HUES48 (cell line): Measurements from ENCODE around the gene FLOT1.

Source experiments
- H3K27ac ChIP-seq: one replicate; pipeline ENCODE4 v1.7.0; 2013; ENCODE audit warnings: low read depth, low read length, inconsistent platforms
- H3K27me3 ChIP-seq: 2 replicates; pipeline ENCODE4 v1.6.1; 2013; ENCODE audit warnings: mild to moderate bottlenecking, low read length; ENCODE audit not compliant: control insufficient read depth, insufficient read depth
- H3K36me3 ChIP-seq: 2 replicates; pipeline ENCODE4 v1.6.1; 2013; ENCODE audit warnings: low read length; ENCODE audit not compliant: control insufficient read depth, insufficient read depth
- H3K4me1 ChIP-seq: 2 replicates; pipeline ENCODE4 v1.6.1; 2013; ENCODE audit warnings: mild to moderate bottlenecking, low read length; ENCODE audit not compliant: control insufficient read depth, insufficient read depth
- H3K4me3 ChIP-seq: 2 replicates; pipeline ENCODE4 v1.5.1; 2013; ENCODE audit warnings: mild to moderate bottlenecking, low read depth, low read length
- H3K9ac ChIP-seq: 2 replicates; pipeline ENCODE4 v1.6.1; 2013; ENCODE audit warnings: mild to moderate bottlenecking, low read depth, low read length, moderate library complexity
- H3K9me3 ChIP-seq: 2 replicates; pipeline ENCODE4 v1.6.1; 2013; ENCODE audit warnings: low read length; ENCODE audit not compliant: control insufficient read depth, insufficient read depth

FLOT1 gene

DNA sequence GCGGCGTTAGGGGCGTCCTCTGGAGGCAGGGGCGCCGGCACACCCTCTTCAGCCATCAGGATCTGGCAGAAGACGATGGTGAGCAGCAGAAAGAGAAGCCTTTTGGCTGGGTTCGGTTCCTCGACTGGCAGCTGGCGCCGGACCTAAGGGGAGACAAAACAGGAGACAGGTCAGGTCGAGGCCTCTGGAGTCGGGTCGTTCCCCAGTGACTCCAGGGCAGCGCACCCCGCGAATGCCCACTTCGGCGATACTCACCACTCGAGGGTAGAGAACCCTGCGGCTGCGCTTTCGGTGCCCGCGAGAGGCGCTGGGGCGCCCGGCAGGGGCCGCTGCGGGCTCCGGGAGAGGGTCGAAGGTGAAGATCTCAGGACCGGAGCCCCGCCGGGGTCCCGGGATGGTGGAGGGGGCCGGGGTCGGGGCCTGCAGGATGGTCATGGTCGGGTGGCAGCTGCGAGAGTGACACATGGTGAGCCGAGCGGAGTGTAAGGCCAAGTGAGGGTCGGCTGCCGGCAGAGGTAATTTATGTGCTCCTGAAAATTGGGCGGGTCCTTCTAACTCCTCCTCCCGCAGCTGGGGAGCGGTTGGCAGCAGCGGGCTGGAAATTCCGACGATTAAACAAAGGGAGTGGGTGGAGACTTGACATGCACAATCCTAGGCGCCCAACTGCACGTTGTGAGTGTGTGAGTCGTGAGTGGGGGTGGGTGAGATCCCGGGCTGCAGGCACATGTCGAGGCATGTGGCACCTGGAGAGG lies 1.7 kb upstream of the FLOT1 start, which contains the start of gene IER3:
IER3 (minus strand) TSS at position 494 of the 752 bp plus-strand sequence; CDS start at position 465, 29 bp downstream.
- Histone ChIP-seq H3K36me3 (peaks cover 19% of the 10 kb centered on the region), H3K27me3 (peaks cover 3% of the 10 kb centered on the region; the same call in 1 of the 2 replicates), H3K27ac (peak within 1 kb of the TSS; percentile 90), H3K9me3 (no peaks in the 10 kb centered on the region), H3K4me3 (peak within 1 kb of the TSS; percentile 74), H3K4me1 (peaks cover 10% of the 10 kb centered on the region; the same call in 1 of the 2 replicates), H3K9ac (peak within 1 kb of the TSS; percentile 52)

DNA sequence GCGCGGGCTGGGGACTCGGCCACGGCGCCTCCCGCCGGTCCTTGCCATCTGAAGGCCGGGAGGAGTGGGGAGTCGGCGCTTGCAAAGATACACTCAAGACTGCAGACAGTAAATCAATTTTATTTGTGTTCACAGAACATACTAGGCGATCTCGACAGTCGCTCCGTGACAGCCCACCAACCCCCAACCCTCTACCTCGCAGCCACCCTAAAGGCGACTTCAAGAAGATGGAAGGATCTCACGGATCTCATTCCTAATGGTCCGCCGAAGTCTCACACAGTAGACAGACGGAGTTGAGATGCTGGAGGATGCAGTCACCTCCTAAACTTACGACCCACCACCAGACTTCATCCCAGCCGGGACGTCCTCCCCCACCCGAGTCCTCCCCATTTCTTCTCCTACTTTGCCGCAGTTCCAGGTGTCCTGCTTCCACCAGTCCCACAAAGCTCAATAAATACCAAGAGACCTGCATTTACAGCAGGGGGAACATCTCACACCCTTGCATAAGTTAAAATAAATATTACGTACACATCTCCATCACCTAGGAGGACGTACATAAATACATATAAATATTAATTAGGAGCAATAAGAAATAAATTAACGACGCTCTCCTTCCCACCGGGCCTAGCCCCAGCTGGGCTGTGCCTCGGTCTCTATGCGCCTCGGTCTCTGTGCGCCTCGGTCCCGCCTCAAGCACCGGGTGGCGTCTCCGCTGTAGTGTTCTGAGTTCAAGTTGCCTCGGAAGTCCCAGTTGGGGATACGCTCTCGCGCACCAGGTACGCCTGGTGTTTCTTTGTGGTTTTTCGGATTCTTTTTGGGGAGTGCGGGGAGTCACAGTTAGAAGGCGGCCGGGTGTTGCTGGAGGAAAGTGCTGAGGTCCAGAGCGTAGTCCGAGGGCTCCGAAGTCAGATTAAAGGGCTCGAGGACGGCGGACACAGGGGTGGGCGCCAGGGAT lies 889 bp upstream of the FLOT1 start:
- H3K9ac ChIP-seq, result peak overlapping the region; percentile 52
- peak overlapping the region; percentile 90 for H3K27ac ChIP-seq
- peaks cover 6% of the 10 kb centered on the region; the same call in 1 of the 2 replicates for H3K4me1 ChIP-seq

DNA sequence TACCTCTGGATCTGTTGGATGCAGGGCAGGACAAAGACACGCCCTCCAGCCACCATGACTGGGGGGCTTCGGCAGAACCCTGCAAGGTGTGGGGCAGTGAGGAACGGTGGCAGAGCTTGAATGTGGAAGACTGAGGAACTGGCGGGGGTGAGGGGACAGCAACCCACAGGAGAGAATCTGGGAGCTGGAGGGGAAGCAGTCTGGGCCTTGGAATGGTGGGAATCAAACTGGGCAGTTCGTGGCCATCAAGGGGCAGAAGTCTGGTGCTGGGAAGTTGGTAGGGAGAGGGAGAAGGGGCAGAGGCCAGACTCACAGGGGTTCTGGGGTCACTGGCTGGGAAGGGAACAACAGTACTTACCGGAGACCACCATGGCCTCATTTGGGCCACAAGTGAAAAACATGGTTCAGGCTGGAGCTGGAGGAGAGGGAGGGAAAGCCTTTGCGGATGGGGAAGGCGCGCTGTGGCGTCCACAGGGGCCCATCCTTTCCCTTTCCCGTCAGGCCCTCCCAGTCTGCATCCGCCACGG lies 635 bp downstream of the FLOT1 start:
- Histone ChIP-seq H3K4me1 (peaks cover 6% of the 10 kb centered on the region; the same call in 1 of the 2 replicates), H3K9ac (peak overlapping the region; percentile 21), H3K36me3 (peaks cover 42% of the 10 kb centered on the region), H3K27ac (peak overlapping the region; percentile 90), H3K9me3 (no peaks in the 10 kb centered on the region), H3K27me3 (peaks cover 3% of the 10 kb centered on the region; the same call in 1 of the 2 replicates), H3K4me3 (peak overlapping the region; percentile 74)

More for the DNA sequence above, 889 bp upstream of the FLOT1 start:
- Histone ChIP-seq H3K4me3 (peak overlapping the region; percentile 74), H3K36me3 (peaks cover 27% of the 10 kb centered on the region), H3K27me3 (peaks cover 3% of the 10 kb centered on the region; the same call in 1 of the 2 replicates), H3K9me3 (no peaks in the 10 kb centered on the region)

DNA sequence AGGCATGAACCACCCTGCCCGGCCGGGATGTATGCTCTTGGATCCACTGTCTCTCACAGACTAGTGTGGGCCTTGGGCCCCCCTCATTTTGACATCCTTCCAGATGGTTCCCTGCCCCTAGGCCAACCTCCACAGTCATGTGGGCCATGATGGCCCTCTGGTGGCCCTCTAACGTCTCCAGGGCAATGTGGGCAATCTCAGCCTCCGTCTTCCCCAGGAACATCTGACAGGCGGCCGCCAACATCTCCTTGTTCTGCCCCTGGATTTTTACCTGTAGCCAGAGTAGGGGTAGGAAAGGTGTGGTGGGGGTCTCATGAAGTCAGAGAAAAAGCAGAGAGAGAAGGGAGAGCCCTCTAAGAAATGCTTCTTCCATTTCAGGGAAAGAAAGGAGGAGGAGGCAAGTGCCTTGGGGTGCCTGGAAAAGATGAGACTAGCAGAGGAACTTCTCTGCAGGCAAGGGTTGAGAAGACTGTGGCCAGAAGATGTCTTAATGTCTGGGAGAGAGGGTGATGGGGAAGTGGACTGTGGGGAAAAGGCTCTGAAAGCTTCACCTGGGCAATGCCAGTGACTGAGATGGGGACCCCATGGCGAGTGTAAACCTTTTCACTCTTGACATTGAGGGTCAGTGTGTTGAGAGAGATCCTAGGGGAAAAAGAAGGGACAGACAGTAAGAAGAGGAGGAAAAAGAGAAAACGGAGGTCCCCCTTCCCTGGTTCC lies 1.3 kb downstream of the FLOT1 start:
- Histone ChIP-seq H3K4me1 (peaks cover 6% of the 10 kb centered on the region; the same call in 1 of the 2 replicates), H3K27ac (peak overlapping the region; percentile 90), H3K36me3 (peaks cover 45% of the 10 kb centered on the region)

DNA sequence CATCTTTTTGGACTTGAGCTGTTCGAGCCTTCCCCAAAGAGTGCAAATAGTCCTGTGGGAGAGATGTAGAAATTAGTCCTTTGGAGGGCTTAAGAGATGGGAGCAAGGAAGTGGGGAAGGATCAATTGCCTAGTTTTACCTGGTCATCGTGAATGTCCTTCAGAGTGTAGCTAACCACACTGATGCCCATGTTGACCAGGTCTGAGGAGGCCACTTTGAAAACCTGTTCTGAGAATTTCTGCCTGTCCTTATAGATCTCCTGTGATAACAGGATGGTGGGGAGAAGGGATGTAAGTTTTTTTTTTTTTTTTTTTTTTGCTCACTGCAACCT lies 2.0 kb downstream of the FLOT1 start:
- H3K4me3 ChIP-seq, result no peak overlapping the region
- H3K27ac ChIP-seq, result no peak overlapping the region
- H3K9me3 ChIP-seq, result no peaks in the 10 kb centered on the region
- H3K4me1 ChIP-seq, result peaks cover 6% of the 10 kb centered on the region; the same call in 1 of the 2 replicates
- peaks cover 3% of the 10 kb centered on the region; the same call in 1 of the 2 replicates for H3K27me3 ChIP-seq
- peaks cover 52% of the 10 kb centered on the region for H3K36me3 ChIP-seq
- no peak overlapping the region for H3K9ac ChIP-seq

More for the DNA sequence above, 1.3 kb downstream of the FLOT1 start:
- peak overlapping the region; percentile 74 for H3K4me3 ChIP-seq
- peaks cover 3% of the 10 kb centered on the region; the same call in 1 of the 2 replicates for H3K27me3 ChIP-seq
- no peak overlapping the region for H3K9ac ChIP-seq
- H3K9me3 ChIP-seq, result no peaks in the 10 kb centered on the region

DNA sequence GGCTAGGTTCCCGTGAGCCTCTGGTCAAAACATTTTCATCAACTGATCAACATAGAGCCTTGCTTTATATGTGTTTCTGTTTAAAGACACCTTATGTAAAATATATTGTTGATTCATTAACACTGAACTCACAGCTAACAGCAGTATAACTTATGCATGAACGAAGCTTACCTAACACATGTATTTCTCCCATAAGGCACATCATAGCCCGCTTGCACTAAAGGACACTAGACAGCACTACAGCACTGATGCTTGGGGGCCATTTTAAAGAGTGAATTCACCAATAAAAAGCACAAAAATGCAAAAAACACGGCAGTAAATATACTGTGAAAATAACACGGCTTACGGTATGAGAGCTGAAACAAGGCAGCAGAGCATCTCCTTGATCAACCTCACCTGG lies 4.0 kb downstream of the FLOT1 start:
- Histone ChIP-seq H3K27ac (no peak overlapping the region), H3K4me1 (peaks cover 6% of the 10 kb centered on the region; the same call in 1 of the 2 replicates), H3K27me3 (no peaks in the 10 kb centered on the region), H3K4me3 (no peak overlapping the region), H3K36me3 (peaks cover 69% of the 10 kb centered on the region), H3K9ac (no peak overlapping the region), H3K9me3 (no peaks in the 10 kb centered on the region)

DNA sequence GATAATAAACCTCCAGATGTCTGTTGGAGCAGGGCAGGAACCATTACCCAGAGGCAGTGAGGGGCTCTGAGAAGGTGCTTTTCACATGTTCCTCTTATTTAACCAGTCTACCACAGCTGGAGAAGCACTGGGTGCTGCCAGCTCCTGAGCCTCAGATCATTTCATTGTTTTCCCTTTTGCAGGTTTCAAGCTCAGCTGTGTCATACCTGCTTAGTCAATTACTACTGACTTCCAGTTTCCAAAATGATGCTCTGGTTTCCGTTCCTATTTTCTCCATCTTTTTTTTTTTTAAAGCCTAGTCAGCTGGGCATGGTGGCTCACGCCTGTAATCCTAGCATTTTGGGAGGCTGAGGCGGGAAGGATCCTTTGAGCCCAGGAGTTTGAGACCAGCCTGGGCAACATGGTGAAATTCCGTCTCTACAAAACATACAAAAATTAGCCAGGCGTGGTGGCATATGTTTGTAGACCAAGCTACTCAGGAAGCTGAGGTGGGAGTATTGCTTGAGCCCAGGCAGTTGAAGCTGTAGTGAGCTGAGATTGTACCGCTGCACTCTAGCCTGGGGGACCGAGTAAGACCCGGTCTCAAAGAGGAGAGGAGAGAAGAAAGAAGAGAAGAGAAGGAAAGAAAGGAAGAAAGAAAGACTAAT lies 6.7 kb downstream of the FLOT1 start:
- no peak overlapping the region for H3K9ac ChIP-seq
- peaks cover 82% of the 10 kb centered on the region for H3K36me3 ChIP-seq

DNA sequence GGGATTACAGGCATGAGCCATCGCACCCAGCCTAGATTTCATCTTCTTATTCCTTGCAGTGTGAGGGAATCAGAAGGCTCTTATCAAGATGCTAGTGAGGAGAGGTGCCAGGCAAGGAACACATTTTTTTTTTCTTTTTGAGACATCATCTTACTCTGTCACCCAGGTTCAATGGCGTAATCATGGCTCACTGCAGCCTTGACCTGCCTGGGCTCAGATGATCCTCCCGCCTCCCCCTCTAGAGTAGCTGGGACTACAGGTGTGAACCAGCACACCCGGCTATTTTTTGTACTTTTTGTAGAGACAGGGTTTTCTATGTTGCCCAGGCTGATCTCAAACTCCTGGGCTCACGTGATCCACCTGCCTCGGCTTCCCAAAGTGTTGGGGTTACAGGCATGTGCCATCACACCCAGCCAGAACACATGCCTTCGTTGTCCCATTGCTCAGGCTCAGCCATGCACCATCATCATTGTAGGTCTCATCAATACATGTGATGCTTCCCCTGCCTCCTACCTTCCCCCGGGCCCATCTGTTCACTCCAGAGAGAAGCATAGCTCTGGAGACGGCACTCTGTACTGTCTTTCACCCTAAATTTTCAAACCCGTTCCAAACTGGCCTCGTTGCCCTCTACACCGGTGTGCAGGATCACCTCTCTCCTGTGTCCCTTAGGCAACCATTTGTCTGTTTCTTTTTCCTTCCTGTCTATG lies 10.1 kb downstream of the FLOT1 start:
- Histone ChIP-seq H3K27ac (no peak overlapping the region), H3K4me3 (no peak overlapping the region), H3K4me1 (peaks cover 2% of the 10 kb centered on the region; the same call in 1 of the 2 replicates), H3K9ac (no peak overlapping the region), H3K9me3 (no peaks in the 10 kb centered on the region), H3K36me3 (peaks cover 79% of the 10 kb centered on the region), H3K27me3 (no peaks in the 10 kb centered on the region)

More for the DNA sequence above, 6.7 kb downstream of the FLOT1 start:
- no peaks in the 10 kb centered on the region for H3K27me3 ChIP-seq
- H3K4me3 ChIP-seq, result no peak overlapping the region
- H3K27ac ChIP-seq, result no peak overlapping the region
- H3K9me3 ChIP-seq, result no peaks in the 10 kb centered on the region
- H3K4me1 ChIP-seq, result no peaks in the 10 kb centered on the region

DNA sequence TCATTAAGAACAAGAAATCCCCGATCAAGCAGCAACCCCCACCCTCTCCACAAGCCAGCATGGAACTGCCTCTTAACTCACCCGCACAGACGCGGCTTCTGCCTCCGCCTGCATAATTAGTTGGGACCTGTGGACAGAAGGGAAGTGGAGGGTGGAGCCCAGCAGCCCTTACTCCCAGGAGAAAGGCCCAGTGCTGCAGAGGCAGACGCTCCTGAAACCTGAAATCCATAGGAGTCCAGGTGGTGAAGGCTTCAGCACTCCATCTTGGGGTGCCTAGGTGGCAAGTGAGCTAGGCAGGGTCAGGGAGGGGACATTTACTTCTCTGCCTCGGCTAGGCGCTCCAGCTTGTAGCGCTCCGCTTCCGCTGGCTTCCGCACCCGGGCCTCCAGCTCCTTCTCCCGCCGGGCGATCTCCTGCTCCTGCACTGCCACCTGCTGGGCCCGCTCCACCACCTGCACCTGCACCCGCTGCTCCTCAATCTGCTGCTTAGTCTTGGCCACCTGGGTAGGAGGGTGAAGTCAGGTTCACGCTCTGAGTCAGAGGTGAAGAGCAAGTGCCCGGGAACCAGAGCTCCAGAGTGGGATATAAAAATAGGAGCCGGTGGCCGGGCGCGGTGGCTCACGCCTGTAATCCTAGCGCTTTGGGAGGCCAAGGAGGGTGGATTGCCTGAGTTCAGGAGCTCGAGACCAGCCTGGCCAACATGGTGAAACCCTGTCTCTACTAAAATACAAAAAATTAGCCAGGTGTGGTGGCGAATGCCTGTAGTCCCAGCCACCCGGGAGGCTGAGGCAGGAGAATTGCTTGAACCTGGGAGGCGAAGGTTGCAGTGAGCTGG lies 11.7 kb downstream of the FLOT1 start:
- H3K4me3 ChIP-seq, result no peak overlapping the region
- peaks cover 2% of the 10 kb centered on the region; the same call in 1 of the 2 replicates for H3K4me1 ChIP-seq
- H3K9ac ChIP-seq, result no peak overlapping the region
- peaks cover 72% of the 10 kb centered on the region for H3K36me3 ChIP-seq
- H3K27me3 ChIP-seq, result no peaks in the 10 kb centered on the region
- peak overlapping the region; percentile 55 for H3K27ac ChIP-seq
- no peaks in the 10 kb centered on the region for H3K9me3 ChIP-seq
